ENCODE measurements around the gene THAP12. TPM values are rescaled to one million over a fixed set of nuclear protein-coding genes. Genes with fewer than 3 reads are reported as not detected.

The THAP12 gene
- polyA plus RNA-seq, 1 experiment: 15.5 TPM

DNA sequence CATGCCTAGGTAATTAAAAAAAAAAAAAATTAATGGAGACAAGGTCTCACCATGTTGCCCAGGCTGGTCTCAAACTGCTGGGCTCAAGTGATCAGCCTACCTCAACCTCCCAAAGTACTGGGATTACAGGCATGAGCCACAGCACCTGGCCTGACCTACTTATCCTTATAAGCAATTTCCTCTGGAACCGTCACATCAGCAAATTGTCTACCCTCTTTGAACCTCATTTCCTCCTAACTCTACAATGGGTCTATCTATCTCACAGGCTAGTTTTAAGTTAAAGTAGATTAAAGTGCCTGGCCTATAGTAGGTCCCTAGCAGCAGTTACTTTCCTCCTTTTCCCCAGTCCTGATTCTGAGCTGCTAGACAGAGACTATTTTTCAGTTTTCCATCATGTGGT is 43.5 kb downstream of the THAP12 start:
- CTCF ChIA-PET: interaction anchor here (1.6 kb wide), 1 partner anchor 9 kb away, joined by 4 read pairs; no protein-coding TSS in a partner anchor
- TF ChIP-seq, protein P1, sequence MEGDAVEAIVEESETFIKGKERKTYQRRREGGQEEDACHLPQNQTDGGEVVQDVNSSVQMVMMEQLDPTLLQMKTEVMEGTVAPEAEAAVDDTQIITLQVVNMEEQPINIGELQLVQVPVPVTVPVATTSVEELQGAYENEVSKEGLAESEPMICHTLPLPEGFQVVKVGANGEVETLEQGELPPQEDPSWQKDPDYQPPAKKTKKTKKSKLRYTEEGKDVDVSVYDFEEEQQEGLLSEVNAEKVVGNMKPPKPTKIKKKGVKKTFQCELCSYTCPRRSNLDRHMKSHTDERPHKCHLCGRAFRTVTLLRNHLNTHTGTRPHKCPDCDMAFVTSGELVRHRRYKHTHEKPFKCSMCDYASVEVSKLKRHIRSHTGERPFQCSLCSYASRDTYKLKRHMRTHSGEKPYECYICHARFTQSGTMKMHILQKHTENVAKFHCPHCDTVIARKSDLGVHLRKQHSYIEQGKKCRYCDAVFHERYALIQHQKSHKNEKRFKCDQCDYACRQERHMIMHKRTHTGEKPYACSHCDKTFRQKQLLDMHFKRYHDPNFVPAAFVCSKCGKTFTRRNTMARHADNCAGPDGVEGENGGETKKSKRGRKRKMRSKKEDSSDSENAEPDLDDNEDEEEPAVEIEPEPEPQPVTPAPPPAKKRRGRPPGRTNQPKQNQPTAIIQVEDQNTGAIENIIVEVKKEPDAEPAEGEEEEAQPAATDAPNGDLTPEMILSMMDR (IDR thresholded peaks at IDR 0.05; ENCODE audit: insufficient read depth, low read depth, low read length): no peak

DNA sequence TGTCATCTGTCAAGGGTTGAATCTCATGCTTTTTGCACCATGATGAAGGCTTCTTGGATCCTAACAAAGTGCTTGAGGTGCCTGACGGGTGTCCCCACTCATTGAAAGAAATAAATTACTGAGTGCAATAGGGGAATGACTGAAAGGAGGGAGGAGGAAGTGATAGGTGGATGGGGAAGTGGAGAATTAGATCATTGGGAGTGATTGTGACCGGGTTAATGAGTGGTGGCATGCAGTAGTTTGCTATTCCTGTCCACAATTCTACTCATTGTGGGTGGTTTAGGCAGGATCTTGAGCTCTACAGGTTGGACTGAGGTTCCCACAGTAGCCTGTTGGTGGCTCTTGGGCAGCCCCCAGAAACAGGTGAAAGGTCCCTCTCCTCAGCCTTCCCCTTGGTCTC is 44.3 kb downstream of the THAP12 start:
- H3K27me3 ChIP-seq (ENCODE audit: control insufficient read depth, insufficient read depth, low read length): no peaks in the 10 kb centered on the region
- TF ChIP-seq, protein P1 (IDR thresholded peaks at IDR 0.05; ENCODE audit: insufficient read depth, low read depth, low read length): no peak
- no peaks in the 10 kb centered on the region for H3K36me3 ChIP-seq (ENCODE audit: control insufficient read depth, insufficient read depth, low read length)
- H3K4me3 ChIP-seq (ENCODE audit: low read depth, low read length): no peak overlapping the region
- DNase-seq (ENCODE audit: low read depth): no peak
- ChIA-PET CTCF (interaction anchor here (1.6 kb wide), 1 partner anchor 10 kb away, joined by 4 read pairs; no protein-coding TSS in a partner anchor), POLR2A (no interaction called here)

More for the DNA sequence above, 43.5 kb downstream of the THAP12 start:
- POLR2A ChIA-PET: no interaction called here
- H3K36me3 ChIP-seq (ENCODE audit: control insufficient read depth, insufficient read depth, low read length): no peaks in the 10 kb centered on the region
- DNase-seq (ENCODE audit: low read depth): no peak
- H3K4me3 ChIP-seq (ENCODE audit: low read depth, low read length): no peak overlapping the region
- no peaks in the 10 kb centered on the region for H3K27me3 ChIP-seq (ENCODE audit: control insufficient read depth, insufficient read depth, low read length)

DNA sequence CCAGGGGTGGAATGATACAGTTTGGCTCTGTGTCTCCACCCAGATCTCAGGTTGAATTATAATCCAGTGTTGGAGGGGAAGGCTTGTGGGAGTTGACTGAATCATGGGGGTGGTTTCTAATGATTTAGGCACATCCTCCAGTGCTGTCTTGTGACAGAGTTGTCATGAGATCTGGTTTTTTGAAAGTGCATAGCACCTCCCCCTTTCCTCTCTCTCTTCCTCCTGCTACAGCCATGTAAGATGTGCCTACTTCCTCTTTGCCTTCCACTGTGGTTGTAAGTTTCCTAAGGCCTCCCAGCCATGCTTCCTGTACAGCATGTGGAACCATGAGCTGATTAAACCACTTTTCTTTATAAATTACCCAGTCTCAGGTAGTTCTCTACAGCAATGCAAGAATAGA is 45.1 kb downstream of the THAP12 start:
- TF ChIP-seq, protein P1 (IDR thresholded peaks at IDR 0.05; ENCODE audit: insufficient read depth, low read depth, low read length): no peak
- ChIA-PET CTCF (no interaction called here), POLR2A (no interaction called here)
- DNase-seq (ENCODE audit: low read depth): no peak
- H3K4me3 ChIP-seq (ENCODE audit: low read depth, low read length): no peak overlapping the region
- H3K36me3 ChIP-seq (ENCODE audit: control insufficient read depth, insufficient read depth, low read length): no peaks in the 10 kb centered on the region
- H3K27me3 ChIP-seq (ENCODE audit: control insufficient read depth, insufficient read depth, low read length): no peaks in the 10 kb centered on the region

DNA sequence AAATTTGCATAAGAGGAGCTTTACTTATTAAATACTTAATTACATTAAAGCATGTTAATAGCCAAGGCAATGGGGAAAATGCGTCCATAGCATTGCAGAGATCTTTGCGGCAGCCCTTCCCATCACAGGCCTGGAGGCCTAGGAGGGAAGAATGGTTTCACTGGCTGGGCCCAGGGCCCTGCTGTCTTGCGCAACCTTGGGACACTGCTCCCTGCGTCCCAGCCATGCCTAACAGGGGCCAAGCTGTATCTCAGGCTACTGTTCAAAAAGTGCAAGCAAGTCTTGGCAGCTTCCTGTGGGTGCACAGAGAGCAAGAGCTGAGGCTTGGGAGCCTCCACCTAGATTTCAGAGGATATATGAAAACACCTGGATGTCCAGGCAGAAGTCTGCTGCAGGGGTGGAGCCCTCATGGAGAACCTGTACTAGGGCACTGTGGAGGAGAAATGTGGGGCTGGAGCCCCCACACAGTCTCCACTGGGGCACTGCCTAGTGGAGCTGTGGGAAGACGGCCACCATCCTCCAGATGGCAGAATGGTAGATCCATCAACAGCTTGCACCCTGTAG is 46.0 kb downstream of the THAP12 start:
- DNase-seq (ENCODE audit: low read depth): no peak
- ChIA-PET POLR2A (no interaction called here), CTCF (interaction anchor here (1.2 kb wide), 1 partner anchor 10 kb away, joined by 4 read pairs; no protein-coding TSS in a partner anchor)
- TF ChIP-seq, protein P1 (IDR thresholded peaks at IDR 0.05; ENCODE audit: insufficient read depth, low read depth, low read length): no peak
- no peaks in the 10 kb centered on the region for H3K27me3 ChIP-seq (ENCODE audit: control insufficient read depth, insufficient read depth, low read length)
- H3K4me3 ChIP-seq (ENCODE audit: low read depth, low read length): no peak overlapping the region
- no peaks in the 10 kb centered on the region for H3K36me3 ChIP-seq (ENCODE audit: control insufficient read depth, insufficient read depth, low read length)

DNA sequence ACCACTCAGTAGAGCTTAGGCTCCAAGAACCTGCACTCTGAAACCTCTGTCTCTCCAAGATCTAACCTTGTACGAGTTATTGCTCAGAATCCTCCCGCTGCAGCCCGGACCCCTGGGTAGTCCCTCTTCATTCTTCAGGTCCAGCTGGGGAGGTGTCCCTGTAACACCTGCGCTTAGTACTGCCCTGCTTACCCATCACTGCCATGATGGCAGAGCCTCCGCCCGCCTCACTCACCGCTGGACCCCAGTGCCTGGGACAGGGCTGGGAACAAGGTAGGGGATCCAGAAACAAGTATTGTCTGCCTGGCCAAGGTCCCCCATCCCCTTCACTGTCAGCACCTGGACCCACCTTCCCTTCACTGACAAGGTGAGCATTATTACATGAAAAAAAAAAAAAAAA is 50.3 kb downstream of the THAP12 start:
- ChIA-PET CTCF (interaction anchor here (0.7 to 4.8 kb wide), 2 partner anchors 12 to 133 kb away, joined by 3 to 28 read pairs; no protein-coding TSS in a partner anchor), POLR2A (no interaction called here)
- Histone ChIP-seq H3K27me3 (ENCODE audit: control insufficient read depth, insufficient read depth, low read length) (no peaks in the 10 kb centered on the region; the same call in 1 of the 2 replicates), H3K4me3 (ENCODE audit: low read depth, low read length) (no peak overlapping the region), H3K36me3 (ENCODE audit: control insufficient read depth, insufficient read depth, low read length) (no peaks in the 10 kb centered on the region)
- TF ChIP-seq, protein P1 (IDR thresholded peaks at IDR 0.05; ENCODE audit: insufficient read depth, low read depth, low read length): no peak
- no peak for DNase-seq (ENCODE audit: low read depth)

Measured in BJ (cell line).